WI38 (cell line): ENCODE measurements around the gene NEGR1.

Experiments
- H3K4me3 ChIP-seq: 2 replicates; pipeline ENCODE4 v1.5.1; 2011; ENCODE audit warnings: low read depth, mild to moderate bottlenecking, control low read depth, low read length
- CTCF ChIP-seq: IDR thresholded peaks from 2 replicates; pipeline ENCODE4 v1.5.1; 2012; ENCODE audit warnings: low read depth, mild to moderate bottlenecking, control low read depth, low read length

NEGR1 gene

DNA sequence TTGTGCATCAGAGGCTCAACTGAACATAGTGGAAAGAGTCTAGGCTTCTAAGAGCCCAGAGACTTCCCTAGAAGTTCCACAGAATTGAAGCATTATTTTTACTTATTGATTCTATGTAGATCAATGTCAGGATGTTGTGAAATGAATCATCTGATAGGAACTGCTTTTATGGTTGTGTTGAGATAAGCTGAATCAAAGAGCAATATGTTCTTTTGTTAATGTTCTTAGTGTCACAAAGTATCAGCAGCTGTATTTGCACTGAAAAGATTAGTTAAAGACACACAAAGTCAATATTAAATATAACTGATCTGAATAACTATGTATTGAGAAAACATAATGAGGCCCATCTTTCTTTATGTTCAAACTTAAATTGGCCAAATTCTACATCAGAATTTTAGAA lies 770.8 kb downstream of the NEGR1 start:
- no peak for TF ChIP-seq CTCF
- H3K4me3 ChIP-seq, result no peak overlapping the region

DNA sequence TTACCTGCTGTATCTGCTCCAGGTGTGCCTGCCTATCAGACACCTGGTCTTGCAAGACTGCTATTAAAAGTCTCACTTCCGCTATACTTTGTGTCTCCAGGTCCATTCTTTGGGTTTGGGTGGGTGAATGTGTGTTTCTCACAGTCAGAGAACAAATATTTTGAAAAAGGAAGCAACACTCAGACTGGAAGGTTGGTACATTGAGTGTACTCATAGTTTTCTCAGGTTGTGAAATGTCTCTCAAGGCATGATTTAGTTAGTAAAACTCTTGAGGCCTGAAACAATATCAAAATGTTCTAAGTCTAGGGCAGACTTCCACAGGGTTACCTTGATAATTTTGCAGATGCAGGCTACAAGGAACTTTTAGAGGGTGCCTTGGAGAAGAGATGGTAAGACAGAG lies 771.6 kb downstream of the NEGR1 start:
- H3K4me3 ChIP-seq, result no peak overlapping the region
- no peak for TF ChIP-seq CTCF

GRCh38 chr1:71509051-71509595 lies 773.2 kb downstream of the NEGR1 start:
- no peak overlapping the region for H3K4me3 ChIP-seq
- TF ChIP-seq CTCF, result no peak

- TF ChIP-seq CTCF, result no peak
- no peak overlapping the region for H3K4me3 ChIP-seq
Observed at GRCh38 chr1:71502006-71502405, 780.3 kb downstream of the NEGR1 start.

DNA sequence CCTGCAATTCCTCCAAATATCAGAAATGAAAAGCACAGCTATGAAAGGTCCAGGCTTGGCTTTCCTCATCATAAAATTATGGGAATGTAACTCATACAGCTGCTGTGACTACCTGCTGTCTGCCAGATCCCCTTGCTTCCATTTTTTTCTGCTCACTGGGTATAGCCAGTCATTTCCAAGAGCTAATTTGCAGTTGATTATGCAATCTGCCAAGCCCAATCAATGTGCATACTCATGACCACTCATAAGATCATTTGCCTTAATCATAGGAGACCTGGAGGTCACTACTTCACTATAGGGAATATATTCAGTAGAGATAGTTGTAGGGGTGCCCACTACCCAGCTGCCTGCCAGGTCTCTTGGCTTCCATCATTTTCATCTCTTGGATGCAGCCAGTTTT lies 783.8 kb downstream of the NEGR1 start:
- TF ChIP-seq CTCF, result no peak
- H3K4me3 ChIP-seq, result no peak overlapping the region

DNA sequence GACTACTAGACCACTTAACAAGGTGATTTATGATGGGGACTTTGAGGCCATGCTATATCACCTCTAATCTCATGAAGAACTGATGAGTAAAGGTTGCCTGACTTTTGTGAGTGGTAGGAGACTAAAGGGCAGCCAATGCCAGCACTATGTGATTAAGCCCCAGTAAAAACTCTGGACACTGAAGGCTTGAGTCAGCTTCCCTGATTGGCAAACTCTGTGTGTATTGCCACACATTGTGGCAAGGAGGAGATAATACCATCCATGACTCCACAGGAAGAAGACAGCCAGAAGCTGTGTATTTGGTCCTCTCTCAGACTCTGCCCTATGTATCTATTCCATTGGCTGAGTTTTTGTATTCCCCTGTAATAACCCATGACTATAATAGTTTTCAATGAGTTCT lies 788.2 kb downstream of the NEGR1 start:
- H3K4me3 ChIP-seq, result no peak overlapping the region
- TF ChIP-seq CTCF, result no peak

GRCh38 chr1:71492298-71493041 lies 789.9 kb downstream of the NEGR1 start:
- no peak for TF ChIP-seq CTCF
- no peak overlapping the region for H3K4me3 ChIP-seq
